OCI-LY3 (cell line): ENCODE results near the gene BLOC1S6.

Experiments used
- EZH2phosphoT487 ChIP-seq: fragments of 200-600 bp; shearing (Covaris generic); IDR thresholded peaks from 2 replicates; pipeline ENCODE4 v1.6.1; 2018; ENCODE audit warnings: antibody characterized with exemption, mixed run types, low read depth
- TF ChIP-seq, protein P1 (sequence below): fragments of 200-600, 300-600 bp; sonication (generic); IDR thresholded peaks from 2 replicates; pipeline ENCODE4 v1.5.1; 2014; ENCODE audit warnings: antibody characterized with exemption, low read length, low read depth

- TF ChIP-seq, protein P1, sequence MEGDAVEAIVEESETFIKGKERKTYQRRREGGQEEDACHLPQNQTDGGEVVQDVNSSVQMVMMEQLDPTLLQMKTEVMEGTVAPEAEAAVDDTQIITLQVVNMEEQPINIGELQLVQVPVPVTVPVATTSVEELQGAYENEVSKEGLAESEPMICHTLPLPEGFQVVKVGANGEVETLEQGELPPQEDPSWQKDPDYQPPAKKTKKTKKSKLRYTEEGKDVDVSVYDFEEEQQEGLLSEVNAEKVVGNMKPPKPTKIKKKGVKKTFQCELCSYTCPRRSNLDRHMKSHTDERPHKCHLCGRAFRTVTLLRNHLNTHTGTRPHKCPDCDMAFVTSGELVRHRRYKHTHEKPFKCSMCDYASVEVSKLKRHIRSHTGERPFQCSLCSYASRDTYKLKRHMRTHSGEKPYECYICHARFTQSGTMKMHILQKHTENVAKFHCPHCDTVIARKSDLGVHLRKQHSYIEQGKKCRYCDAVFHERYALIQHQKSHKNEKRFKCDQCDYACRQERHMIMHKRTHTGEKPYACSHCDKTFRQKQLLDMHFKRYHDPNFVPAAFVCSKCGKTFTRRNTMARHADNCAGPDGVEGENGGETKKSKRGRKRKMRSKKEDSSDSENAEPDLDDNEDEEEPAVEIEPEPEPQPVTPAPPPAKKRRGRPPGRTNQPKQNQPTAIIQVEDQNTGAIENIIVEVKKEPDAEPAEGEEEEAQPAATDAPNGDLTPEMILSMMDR = no peak
- TF ChIP-seq EZH2phosphoT487 = no peak
Observed at GRCh38 chr15:45657254-45657653, 70.1 kb downstream of the BLOC1S6 start.
